ENCODE data around the gene ASCC1.

DNA sequence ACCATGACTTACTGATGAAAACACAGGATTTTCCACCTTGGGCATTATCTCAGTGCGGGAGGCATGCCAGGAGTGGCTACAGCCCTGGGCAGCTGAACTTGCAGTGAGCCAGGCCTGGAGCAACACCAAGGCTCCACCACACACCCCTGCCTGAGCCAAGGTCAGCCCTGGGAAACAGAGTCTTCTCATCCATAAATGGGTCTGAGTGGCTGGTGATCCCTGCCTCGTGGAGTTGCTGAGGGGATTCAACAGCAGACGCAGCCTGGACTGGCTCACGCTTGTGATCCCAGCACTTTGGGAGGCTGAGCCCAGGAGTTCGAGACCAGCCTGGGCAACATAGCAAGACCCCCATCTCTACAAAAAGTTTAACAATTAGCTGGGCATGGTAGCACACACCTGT lies 160.0 kb downstream of the ASCC1 start:
- TF ChIP-seq POLR2A (IDR thresholded peaks at IDR 0.05): no peak
- TF ChIP-seq, protein P1, sequence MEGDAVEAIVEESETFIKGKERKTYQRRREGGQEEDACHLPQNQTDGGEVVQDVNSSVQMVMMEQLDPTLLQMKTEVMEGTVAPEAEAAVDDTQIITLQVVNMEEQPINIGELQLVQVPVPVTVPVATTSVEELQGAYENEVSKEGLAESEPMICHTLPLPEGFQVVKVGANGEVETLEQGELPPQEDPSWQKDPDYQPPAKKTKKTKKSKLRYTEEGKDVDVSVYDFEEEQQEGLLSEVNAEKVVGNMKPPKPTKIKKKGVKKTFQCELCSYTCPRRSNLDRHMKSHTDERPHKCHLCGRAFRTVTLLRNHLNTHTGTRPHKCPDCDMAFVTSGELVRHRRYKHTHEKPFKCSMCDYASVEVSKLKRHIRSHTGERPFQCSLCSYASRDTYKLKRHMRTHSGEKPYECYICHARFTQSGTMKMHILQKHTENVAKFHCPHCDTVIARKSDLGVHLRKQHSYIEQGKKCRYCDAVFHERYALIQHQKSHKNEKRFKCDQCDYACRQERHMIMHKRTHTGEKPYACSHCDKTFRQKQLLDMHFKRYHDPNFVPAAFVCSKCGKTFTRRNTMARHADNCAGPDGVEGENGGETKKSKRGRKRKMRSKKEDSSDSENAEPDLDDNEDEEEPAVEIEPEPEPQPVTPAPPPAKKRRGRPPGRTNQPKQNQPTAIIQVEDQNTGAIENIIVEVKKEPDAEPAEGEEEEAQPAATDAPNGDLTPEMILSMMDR (IDR thresholded peaks at IDR 0.05): no peak

All from gastroesophageal sphincter (tissue), 3 donors.